ENCODE results near the gene CFAP157.
A peak's percentile ranks its signal among the peaks of the same experiment; 100 is the strongest.

Gene CFAP157

GRCh38 chr9:127679506-127679905 is 27.3 kb upstream of the CFAP157 start:
- in situ Hi-C loops (cut with HindIII; ENCODE audit: low pct_ligation_motif_present, low sequenced_read_pairs), result no loop called here
- H3K4me3 ChIP-seq (ENCODE audit: low read depth, low read length), result no peak overlapping the region
- H3K27ac ChIP-seq, result no peak overlapping the region
- no peaks in the 10 kb centered on the region for H3K27me3 ChIP-seq (replicated peaks)
- no peak for TF ChIP-seq CTCF (IDR thresholded peaks at IDR 0.05; ENCODE audit: low read depth, low read length, missing control alignments)
- DNase-seq, result no peak
- H3K36me3 ChIP-seq (replicated peaks), result peaks cover 16% of the 10 kb centered on the region

- TF ChIP-seq CTCF (IDR thresholded peaks at IDR 0.05; ENCODE audit: low read depth, low read length, missing control alignments), result no peak
- Histone ChIP-seq H3K27me3 (replicated peaks) (no peaks in the 10 kb centered on the region), H3K27ac (no peak overlapping the region), H3K4me3 (ENCODE audit: low read depth, low read length) (no peak overlapping the region), H3K36me3 (replicated peaks) (peaks cover 19% of the 10 kb centered on the region)
- in situ Hi-C loops (cut with HindIII; ENCODE audit: low pct_ligation_motif_present, low sequenced_read_pairs), result no loop called here
- no peak for DNase-seq
Observed at GRCh38 chr9:127680226-127680625, 26.6 kb upstream of the CFAP157 start.

GRCh38 chr9:127680846-127681245 is 25.9 kb upstream of the CFAP157 start:
- no peak overlapping the region for H3K4me3 ChIP-seq (ENCODE audit: low read depth, low read length)
- H3K36me3 ChIP-seq (replicated peaks), result peaks cover 19% of the 10 kb centered on the region
- no peak for TF ChIP-seq CTCF (IDR thresholded peaks at IDR 0.05; ENCODE audit: low read depth, low read length, missing control alignments)
- no peak overlapping the region for H3K27ac ChIP-seq
- in situ Hi-C loops (cut with HindIII; ENCODE audit: low pct_ligation_motif_present, low sequenced_read_pairs), result no loop called here
- no peaks in the 10 kb centered on the region for H3K27me3 ChIP-seq (replicated peaks)
- no peak for DNase-seq

- Histone ChIP-seq H3K4me3 (ENCODE audit: low read depth, low read length) (no peak overlapping the region), H3K27ac (no peak overlapping the region), H3K36me3 (replicated peaks) (peaks cover 19% of the 10 kb centered on the region), H3K27me3 (replicated peaks) (no peaks in the 10 kb centered on the region)
- no peak for TF ChIP-seq CTCF (IDR thresholded peaks at IDR 0.05; ENCODE audit: low read depth, low read length, missing control alignments)
- in situ Hi-C loops (cut with HindIII; ENCODE audit: low pct_ligation_motif_present, low sequenced_read_pairs), result no loop called here
- DNase-seq, result no peak
Observed at GRCh38 chr9:127682351-127683136, 24.2 kb upstream of the CFAP157 start.

- Histone ChIP-seq H3K27ac (peak overlapping the region; percentile 51), H3K36me3 (replicated peaks) (peaks cover 19% of the 10 kb centered on the region), H3K4me3 (ENCODE audit: low read depth, low read length) (no peak overlapping the region), H3K27me3 (replicated peaks) (no peaks in the 10 kb centered on the region)
- DNase-seq, result peak; percentile 74
- no peak for TF ChIP-seq CTCF (IDR thresholded peaks at IDR 0.05; ENCODE audit: low read depth, low read length, missing control alignments)
- in situ Hi-C loops (cut with HindIII; ENCODE audit: low pct_ligation_motif_present, low sequenced_read_pairs), result no loop called here
Observed at GRCh38 chr9:127683723-127684122, 23.1 kb upstream of the CFAP157 start.

- H3K36me3 ChIP-seq (replicated peaks), result peaks cover 19% of the 10 kb centered on the region
- no peaks in the 10 kb centered on the region for H3K27me3 ChIP-seq (replicated peaks)
- H3K27ac ChIP-seq, result no peak overlapping the region
- in situ Hi-C loops (cut with HindIII; ENCODE audit: low pct_ligation_motif_present, low sequenced_read_pairs), result no loop called here
- no peak overlapping the region for H3K4me3 ChIP-seq (ENCODE audit: low read depth, low read length)
- no peak for TF ChIP-seq CTCF (IDR thresholded peaks at IDR 0.05; ENCODE audit: low read depth, low read length, missing control alignments)
- peak; percentile 45 for DNase-seq
Observed at GRCh38 chr9:127684576-127684975, 22.2 kb upstream of the CFAP157 start.

Data from brain microvascular endothelial cell (primary cell).